NCI-H524 treated with DMSO at 0.1 percent for 48 hours (cell line): ENCODE data around the gene CSNK2A2.

Source experiments
- DNase-seq: peaks from one replicate; lab custom pipeline; 2025; lab: John Stamatoyannopoulos, UW

The CSNK2A2 gene

DNA sequence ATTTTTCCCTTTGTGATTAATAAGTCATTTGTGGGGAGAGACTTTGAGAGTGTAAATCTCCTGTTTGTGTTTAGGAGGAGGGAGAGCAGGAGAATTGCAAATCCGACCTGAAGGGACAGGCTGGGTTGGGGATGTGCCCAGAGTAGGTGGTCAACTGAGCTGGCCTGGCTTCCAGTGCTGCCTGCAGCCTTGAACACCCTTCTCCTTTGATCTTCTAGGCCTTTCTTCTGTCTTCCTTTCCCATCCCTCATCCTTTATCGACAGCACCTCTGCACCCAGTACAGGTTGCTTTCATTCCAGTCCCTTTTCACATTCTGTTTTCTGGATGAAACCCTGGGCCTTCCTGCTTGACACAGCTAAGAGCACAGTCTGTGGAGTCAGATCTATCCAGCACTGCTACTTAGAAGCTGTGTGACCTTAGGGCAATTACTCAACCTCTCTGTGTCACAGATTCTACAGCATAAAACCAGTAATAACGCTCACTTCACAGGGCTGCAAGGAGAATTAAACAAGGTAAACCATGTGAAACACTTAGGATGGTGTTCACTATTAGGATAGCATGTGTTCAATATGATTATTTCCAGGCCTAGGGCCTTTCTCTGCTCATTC is 1.0 kb upstream of the CSNK2A2 start:
- no peak for DNase-seq

DNA sequence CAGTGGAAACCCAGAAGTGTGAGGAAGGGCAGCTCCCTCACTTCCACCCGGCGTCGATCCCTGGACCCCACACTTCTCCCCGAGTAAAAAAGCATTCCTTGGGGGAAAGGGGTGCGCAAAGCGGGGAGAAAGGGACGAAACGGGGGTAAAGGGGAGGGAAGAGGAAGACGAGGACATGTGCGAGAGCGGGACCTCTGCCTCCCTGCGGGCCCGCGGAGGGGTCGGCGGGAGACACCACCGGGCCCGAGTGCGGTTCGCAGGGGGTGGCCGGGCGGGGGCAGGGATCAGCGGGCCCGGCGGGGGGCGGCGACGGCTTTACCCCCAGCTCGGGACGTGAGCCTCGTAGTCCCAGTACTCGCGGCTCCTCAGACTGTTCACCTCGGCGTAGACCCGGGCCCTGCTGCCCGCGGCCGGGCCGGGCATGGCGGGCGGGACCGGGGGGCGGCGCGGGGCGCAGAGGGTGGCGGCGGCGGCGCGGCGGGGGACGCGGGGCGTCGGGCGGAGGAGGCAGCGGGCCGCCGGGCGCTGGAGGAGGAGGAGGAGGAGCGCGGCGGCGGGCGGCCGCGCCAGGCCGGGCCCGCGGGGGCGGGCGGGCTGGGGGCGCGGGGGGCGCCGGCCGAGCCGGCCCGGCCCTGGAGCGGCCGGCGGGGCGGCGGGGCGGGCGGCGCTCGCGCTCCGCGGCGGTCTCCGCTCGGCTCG is 443 bp downstream of the CSNK2A2 start:
- DNase-seq = no peak

- no peak for DNase-seq
These were observed 1.0 kb downstream of the CSNK2A2 start for GRCh38 chr16:58196898-58197313.

DNA sequence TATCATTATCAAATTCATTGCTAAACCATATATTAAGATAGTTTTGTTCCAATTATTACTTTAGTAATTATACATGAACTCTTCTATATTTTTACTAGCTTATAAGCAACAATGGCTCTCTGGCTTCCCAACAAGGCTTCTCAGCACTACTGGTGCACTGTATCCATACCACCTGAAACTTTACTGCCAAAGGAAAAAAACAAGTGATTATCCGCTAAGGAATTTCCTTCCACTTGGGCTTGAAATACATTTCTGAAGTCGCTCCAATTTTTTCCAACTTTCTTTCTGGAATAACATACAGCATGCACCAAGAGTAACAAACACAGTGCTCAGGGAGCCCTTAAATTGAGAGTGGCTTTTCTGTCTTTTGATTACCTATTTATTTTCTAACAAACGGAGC is 2.1 kb downstream of the CSNK2A2 start:
- DNase-seq = no peak

- DNase-seq = no peak
These were observed 2.6 kb downstream of the CSNK2A2 start for GRCh38 chr16:58195344-58195743.

DNA sequence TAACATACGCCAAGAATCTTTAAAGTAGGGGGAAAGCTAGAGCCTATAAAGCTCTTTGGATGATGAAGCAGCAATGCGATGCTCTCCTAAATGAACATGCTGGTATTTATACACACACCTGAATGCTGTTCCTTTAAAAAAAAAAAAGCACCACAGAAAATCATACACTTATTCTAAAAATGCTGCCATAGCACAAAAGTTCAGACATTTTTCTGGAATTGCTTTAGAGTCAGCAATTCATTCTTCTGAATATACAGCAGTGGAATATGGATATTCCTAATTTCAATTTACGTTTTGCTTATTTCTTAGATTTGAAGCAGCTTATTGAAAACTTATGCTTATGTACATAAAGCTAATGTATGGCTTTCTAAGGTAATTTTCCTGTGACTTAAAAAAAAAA is 3.1 kb downstream of the CSNK2A2 start:
- DNase-seq = no peak

DNA sequence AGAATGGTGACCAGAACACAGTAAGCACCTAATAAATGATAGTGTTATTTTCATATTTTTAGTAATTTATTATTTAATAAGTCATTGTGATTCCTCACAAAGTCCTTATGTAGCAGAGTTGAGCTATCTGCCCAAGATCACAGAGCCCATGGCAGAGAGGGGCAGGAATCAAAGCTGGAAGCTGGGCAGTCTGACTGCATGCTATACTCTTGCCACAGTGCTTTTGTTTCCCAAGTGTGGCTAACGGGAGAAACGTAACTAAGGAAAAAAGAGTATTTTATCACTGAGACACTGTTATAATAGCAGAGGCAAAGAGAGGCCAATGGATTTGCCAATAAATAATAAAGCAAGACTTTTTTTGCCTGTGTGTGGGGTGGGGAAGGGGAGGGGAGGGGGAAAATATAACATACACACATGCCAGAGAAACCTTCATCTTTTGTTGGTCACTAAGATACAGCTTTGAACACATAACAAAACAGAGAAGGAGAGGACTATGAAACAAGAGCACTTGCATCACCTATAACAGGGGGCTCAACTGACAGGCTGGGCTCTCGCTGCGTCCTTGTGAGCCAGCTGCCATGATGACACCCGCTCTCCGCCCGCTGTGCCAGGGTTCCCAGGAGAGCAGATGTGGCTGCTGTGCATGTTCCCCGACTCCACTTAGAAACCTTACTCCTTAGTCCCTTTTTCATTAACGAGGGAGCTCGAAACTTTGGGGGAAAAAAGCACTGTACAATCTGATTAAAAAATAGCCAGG is 10.1 kb downstream of the CSNK2A2 start:
- DNase-seq = no peak

DNA sequence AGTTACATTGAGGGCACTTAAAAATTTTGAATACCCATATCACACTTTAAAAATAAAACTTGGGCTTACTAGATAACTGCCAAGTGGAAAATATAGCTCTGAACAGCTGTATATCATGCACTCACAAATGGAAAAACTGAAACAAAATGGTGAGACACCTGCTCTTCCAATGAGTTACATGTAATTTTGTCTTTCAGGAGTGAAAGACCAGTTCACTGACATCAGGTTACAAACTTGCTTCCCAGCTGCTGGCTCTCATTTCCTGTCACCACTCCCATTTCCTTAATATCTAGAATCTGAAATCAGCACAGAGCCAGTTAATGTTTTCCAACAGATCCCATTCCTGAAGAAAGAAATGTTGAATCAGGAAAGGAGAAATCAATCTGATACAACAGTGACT is 10.8 kb downstream of the CSNK2A2 start:
- no peak for DNase-seq

DNA sequence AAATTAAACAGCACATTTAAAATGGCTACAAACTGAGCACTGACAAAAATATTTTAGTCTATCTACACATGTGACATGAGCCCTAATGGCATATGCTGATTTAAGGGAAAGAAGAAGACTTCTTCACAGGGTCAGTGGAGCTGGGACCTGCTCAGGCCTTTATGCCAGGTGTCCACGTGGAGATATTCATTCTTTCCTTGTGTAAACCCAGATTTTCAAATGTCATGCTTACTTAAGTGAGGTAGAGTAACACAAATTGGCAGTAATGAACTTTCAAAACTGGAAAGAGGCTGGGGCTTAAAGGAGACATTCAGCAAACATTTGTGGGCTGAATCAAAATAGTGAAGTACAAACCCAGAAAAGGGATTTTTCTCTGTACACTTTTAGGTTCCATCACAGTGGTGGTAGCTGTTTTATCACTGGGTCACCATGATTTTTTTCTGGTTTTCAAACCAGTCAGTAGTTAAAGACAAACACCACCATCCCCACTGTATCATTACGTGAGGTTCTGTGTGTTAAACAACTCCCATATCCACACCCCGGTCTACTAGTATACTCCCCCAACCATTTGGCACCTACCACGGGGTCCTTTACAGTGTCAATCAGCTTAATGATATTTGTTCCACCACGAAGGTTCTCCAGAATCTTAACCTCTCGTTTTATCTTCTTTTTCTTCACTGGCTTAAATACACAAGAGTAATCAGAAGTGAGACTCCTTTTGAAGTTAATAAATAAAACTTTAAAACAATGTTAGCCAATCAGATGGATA is 11.5 kb downstream of the CSNK2A2 start:
- no peak for DNase-seq

DNA sequence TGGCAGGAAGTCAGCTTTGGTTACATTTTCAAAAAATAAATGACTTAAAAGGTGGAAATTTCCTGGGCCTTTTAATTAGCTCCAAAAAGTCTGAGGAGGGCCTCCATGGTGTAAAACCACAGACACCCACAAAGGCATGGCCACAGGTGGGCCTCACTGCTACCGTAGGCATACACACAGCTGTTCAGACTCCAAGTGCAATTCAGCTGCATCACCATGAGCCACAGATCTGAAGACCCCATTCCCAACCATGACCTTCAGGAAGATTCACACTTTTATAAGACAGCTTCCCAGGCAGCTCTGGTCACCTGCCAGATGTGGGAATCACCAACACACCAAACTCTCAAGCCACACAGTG is 20.6 kb downstream of the CSNK2A2 start:
- DNase-seq = no peak

GRCh38 chr16:58176608-58177352 is 21.1 kb downstream of the CSNK2A2 start:
- DNase-seq = no peak

DNA sequence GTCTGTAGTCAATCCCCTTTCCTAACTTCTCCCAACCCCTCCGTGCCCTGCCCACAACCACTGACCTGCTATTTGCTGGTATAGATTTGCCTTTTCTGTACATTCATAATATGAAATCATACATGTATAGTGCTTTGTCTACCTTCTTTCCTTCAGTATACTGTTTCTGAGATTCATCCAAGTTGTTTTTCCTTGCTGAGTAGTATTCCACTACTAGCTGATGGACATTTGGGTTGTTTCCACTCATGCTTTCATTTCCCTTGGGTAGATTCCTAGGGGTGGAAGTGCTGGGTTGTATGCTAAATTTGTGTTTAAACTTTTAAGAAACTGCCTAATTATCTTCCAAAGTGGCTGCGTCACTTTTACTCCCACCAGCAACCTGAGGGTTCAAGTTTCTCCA is 27.7 kb downstream of the CSNK2A2 start:
- DNase-seq = no peak

DNA sequence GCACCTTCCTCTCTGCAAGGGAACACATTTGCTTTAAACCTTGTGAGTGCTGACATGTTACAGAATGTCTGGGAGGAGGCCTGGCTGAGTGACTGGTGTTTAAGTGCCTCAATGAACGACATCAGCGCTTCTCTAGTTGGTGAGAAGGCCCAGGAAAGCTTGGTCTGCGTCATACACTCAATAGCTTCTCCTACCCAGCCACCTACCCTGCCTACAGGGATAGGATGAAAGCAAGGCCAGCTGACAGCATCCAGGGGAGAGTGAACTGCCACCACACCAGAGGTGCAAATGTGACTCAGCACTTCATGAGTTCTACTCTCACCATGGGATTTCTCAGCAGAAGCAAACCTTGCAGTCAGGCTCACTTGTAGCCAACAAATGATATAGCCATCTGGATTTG is 37.1 kb downstream of the CSNK2A2 start:
- no peak for DNase-seq

- no peak for DNase-seq
These were observed 39.2 kb downstream of the CSNK2A2 start for GRCh38 chr16:58158725-58159124.

GRCh38 chr16:58157951-58158540 is 39.9 kb downstream of the CSNK2A2 start:
- DNase-seq = no peak

GRCh38 chr16:58157239-58157638 is 40.7 kb downstream of the CSNK2A2 start:
- no peak for DNase-seq

DNA sequence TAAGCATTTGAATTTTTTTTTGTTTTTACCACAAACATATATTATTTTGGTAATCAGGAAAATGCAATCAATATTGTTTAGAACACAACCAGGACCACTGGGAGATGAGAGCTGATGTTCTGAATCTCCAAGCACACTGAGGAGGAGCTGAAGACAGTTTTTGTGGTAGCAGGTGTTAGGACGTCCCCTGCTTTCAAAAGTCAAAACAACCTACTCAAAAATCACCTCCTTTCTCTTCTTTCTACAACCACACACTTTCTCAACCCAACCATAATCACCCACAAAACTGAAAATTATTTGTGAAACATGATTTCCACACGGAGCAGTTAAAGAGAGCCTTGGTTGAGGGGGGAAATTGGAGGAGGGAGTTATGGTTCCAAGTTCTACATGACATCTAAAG is 42.1 kb downstream of the CSNK2A2 start:
- no peak for DNase-seq

GRCh38 chr16:58154345-58154744 is 43.6 kb downstream of the CSNK2A2 start:
- DNase-seq = no peak

DNA sequence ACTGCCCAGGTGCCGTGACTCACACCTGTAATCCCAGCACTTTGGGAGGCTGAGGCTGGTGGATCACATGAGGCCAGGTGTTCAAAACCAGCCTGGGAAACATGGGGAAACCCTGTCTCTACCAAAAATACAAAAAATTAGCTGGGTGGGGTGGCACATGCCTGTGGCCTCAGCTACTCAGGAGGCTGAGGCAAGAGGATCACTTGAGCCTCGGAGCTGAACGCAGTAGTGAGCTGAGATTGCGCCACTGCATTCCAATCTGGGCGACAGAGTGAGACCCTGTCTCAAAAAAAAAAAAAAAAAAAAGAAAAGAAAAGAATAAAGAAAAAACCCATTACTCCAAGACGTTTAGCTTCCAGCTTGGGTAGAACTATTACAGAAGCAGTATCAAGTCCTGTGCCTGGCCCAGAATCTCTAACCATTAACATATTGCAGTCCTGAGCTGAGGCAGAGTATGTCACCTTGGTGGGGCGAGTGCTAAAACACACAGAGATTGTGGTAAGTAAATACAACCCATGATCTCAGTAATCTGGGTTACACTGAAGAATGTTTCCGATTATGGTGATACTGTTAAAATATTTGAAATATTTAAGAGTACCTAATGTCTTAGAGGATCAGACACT is 45.5 kb downstream of the CSNK2A2 start:
- DNase-seq = no peak

GRCh38 chr16:58148526-58148925 is 49.4 kb downstream of the CSNK2A2 start:
- DNase-seq = no peak

DNA sequence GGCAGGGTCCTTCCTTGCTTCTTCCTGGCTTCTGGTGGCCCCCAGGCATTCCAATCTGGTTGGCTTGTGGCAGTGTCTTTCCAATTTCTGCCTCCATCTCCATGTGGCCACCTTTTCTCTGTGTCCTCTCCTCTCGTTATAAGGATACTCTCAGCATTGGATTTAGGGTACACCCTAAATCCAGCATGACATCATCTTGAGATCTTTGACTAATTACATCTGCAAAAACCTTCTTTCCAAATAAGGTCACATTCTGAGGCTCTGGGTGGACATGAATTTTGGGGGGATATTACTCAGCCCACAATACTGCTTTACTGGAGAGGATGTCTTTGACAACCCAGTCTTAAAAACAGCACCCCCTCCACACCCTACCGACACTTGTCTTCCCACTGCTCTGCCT is 49.8 kb downstream of the CSNK2A2 start:
- DNase-seq = no peak
